ENCODE data around the gene AHCYL2. TPM values are rescaled to one million over a fixed set of nuclear protein-coding genes. Genes with fewer than 3 reads are reported as not detected.

The AHCYL2 gene
- total RNA-seq, 1 donor from 2014 or later, result 91.0 TPM

Other genes starting within 250 kb of the AHCYL2 start
- 37.0 TPM for gene TNPO3, start 169.9 kb upstream of the AHCYL2 start, total RNA-seq
- gene TSPAN33, start 80.3 kb upstream of the AHCYL2 start, total RNA-seq, result 9.5 TPM
- 3.1 TPM for gene SMO, start 36.4 kb upstream of the AHCYL2 start, total RNA-seq
- gene STRIP2, start 209.4 kb downstream of the AHCYL2 start, total RNA-seq, result 1.3 TPM